ENCODE results near the gene PRKCH.
"Not testable (repeated sequence)": the region's sequence is repeated elsewhere in the genome, so short reads cannot be mapped to it uniquely, and the experiment has no call there.

Gene PRKCH

DNA sequence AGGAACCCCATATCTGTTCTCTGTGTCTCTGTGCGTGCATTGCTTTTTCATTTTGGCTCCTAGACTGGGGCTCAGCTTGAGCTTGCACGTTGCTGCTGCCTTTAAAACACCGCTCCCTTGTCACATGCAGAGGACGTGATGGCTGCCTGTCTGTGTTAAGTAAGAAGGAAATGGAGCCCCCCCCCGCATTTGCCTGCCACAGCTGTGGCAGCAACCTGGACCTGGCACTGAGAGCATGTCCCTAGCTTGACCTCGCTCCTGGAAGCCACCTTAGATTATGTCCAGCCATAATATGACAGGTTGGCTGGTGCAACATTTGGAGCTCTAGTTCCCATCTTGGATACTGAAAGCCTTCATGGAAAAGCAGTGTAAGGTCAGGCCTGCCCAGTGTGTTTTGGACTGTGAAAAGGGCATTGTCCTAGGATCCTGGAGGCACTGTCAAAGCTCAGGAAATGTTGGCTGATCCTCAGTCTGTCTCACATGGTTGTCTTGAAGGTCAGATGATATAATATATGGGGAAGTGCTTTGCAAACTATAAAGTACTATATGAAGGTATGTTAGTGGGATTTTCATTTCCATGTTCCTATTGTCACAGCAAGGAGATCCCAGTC is 73.8 kb downstream of the PRKCH start:
- DNase-seq = no peak

DNA sequence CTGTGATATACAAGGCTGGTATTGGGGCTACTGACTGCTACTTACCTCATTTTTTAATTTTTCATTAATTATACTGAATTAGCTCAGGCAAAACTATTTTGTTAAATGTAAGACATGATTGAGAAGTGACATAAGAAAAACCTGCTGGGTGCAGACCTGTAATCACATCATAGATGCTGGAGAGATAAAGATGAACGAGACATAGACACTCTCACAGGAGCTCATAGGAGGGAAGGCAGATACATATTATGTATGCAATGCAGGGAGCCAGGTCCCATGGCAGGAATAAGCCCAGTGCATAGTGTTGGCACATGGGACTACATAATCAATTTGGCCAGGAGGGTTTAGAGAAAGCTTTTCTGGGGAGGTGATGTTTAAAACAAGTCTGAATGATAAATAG is 74.9 kb downstream of the PRKCH start:
- no peak for DNase-seq

DNA sequence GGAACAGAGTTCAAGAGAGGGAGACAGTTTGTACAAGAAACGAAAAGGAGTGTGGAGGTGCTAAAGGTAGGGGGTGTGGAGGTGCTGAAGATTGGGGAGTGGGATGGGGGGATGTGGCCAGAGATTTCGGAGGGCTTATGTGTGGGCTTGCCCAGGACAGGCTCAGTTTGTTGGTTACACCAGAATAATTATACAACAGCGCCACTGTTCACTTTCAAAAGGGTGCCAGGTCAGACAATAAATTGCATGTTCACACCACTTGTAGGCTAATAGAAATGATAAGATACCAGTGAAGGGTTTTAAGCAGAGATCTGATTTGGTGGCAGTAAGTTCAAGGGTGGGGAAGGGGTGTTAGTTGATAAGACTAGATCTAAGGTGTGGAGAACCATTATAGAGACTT is 75.3 kb downstream of the PRKCH start:
- no peak for DNase-seq

DNA sequence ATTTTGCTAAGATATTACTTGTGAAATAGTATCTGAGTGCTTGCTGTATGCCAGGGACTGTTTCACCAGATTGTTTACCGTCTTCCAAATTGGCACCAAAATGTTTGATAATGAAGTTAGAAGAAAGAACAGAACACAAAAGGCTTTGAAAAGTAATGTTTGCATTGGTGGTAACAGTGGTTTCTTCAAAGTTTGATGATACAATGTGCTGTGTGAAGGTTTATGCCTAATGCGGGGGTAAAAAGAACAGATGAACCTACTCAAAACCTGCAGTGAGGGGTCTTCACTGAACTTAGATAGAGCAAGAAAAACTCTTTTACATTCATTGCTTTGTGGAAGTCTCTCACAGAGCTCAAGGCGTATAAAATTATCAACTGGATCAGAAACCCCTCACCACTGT is 76.2 kb downstream of the PRKCH start:
- no peak for DNase-seq

DNA sequence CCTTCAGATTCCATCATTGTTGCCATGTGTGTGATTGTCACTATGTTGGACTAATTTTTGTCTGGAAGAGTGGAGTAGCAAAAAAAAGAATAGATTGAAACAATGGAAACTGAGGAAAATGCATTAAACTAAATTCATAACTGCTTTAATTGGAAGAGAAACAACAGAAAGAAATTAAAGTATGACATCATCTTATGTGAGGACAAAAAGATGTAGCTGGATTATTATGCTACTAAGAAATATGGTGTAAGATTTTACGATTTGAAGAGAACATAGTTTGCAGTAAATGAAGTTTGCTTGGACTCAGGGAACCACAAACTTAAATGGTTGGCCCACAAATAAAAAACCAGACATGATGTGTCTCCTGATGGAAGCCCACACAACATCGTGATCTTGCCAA is 76.8 kb downstream of the PRKCH start:
- no peak for DNase-seq

DNA sequence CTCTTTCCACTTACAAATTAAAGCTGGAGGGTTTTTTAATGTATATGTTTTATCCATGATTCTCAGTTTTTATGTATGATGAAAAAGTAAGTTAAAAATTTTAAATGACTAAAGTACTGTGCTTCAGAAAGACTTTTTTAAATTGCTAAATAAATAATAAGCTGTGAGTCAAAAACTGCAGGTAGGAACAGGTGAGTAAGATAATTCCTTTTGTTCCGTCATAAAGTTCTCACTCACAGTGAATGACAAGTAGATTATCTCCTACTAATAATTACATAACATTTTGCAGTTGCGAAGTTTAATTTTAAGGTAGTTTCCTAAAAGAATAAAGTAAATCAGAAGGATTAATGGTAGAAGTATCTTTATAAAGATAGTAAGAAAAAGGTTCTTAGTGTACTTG is 78.0 kb downstream of the PRKCH start:
- DNase-seq = no peak

DNA sequence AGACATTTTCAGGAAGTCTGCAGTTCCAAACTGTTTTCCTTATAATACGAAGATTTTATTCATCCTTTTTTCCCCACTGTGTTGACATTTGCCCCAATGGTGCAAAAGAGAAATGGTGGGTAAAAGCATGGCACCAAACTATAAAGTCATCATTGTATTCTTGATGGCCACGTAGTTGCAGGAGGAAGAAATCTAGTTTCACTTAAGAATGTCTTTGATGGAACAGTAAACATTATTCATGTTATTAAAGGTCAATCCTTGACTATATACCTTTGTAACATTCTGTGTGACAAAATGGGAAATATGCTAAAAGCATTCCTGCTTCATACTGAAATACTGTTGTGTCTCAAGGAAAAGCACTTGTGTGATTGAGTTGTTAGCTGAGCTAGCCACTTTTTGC is 80.1 kb downstream of the PRKCH start:
- DNase-seq = no peak

DNA sequence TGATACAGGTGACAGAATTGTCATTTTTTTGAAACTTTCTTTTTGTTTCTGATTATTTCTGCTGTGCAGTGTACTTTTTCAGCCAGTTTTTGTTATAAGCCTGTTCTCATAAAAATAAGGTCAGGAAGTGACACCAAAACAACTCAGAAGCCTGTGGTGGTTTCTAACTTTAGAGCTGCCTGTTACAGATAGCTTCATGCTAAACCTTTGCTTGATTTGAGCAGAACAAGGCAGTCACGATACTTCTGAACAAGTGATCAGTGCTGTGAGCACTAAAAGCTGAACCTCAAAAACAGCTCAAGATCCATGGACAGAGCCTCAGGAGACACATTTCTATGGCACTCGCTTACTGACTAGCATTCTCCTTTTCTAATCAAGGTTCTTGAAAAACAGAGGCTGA is 82.0 kb downstream of the PRKCH start:
- DNase-seq = no peak

DNA sequence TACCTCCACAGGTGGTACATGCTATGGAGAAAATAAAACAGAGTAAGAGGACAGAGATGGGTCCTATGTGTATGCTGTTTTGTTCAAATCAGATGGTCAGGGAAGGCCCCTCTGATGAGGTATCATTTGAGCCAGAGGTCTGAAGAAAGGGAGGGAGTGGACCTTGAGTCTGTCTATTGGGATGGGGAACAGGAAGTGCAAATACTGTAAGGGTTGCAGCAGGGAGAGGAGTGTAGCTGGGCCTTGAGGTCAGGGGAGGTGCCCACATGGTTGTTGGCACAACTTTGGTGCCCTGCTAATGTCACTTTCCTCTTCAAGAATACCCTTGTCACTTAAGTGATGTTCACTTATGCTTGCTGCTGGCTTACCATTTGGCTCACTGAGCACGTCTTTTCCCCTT is 83.3 kb downstream of the PRKCH start:
- DNase-seq = no peak

DNA sequence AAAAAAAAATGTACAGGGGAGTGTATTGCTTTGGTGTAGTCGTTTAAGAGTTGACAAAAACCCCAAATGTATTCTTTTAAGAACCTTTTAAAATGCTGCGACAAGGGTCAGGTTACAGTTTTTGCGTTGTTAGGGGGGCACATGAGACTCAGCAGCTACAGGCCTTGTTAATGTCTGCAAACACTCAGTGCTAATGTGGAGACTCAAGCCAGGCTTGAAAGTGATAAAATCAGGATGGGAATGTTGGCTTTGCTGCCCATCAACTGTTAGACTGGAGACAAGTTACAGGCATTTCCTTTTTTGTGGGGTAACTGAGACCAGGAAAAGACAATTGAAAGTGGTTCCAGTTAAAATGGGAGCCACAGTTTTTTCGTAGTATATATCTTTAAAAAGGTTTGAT is 84.8 kb downstream of the PRKCH start:
- no peak for DNase-seq

DNA sequence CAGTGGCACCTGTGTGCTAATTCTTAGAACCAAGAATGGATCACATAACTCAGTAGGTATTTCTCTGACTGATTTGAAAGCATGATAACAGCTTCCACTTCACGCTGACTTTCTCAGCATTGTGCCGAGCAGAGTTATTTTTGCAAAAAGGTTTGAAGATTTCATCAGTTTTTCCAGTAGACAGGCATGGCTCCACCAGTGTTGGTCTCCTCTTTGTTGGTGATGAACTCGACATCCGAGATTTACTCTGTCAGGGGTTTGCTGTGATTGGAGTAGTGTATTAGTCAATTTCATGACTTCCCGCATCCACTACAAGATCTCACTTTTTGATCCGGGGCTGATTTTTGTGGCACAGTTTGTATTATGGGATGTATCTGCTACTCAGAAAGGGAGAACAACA is 85.3 kb downstream of the PRKCH start:
- no peak for DNase-seq

DNA sequence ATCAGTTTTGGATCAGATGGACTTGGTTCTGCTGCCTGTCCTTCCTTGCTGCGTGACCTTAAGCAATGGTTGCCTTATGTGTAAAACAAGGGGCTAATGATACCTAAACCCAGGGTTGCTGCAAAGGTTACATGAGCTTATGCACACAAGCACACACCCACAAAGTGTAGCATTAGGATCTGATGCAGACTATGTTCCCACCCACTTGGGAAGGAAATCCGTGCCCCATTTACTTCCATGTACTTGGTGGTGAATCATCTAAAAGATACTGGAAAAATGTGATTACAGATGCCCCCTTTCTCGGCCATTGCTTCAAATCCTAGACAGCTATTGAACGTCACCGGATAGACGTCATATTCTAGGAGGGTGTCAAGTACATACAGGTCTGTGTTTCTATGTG is 87.1 kb downstream of the PRKCH start:
- no peak for DNase-seq

DNA sequence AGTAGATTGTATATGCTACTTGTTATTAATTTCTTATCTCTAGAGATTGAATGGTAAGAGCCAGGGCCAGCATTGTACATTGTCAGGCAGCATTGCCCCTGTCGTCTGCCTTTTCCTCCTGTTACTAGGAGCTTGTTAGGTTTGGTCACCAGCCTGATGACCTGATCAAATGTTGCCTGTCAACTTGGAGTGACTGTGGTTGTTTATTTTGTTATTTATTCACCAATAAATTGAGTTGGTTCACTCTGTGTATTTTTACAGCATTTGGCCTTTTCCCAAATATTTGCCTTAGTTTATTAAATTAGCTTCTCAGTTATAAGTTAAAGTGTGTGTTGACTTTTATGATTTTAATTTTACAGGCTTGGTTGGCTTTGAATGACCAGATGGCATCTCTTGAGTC is 88.4 kb downstream of the PRKCH start:
- no peak for DNase-seq

DNA sequence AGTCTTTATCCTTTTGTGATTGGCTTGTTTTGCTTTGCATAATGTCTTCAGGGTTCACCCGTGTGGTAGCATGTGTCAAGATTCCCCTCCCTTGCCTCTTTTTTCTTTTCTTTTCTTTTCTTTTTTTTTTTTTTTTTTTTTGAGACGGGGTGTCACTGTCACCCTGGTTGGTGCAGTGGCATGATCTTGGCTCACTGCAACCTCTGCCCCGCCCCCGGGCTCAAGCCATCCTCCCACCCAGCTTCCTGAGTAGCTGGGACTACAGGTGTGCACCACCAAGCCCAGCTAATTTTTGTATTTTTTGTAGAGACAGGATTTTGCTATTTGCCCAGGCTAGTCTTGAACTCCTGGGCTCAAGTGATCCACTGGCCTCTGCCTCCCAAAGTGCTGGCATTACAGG is 94.6 kb downstream of the PRKCH start:
- not testable (repeated sequence) for DNase-seq

DNA sequence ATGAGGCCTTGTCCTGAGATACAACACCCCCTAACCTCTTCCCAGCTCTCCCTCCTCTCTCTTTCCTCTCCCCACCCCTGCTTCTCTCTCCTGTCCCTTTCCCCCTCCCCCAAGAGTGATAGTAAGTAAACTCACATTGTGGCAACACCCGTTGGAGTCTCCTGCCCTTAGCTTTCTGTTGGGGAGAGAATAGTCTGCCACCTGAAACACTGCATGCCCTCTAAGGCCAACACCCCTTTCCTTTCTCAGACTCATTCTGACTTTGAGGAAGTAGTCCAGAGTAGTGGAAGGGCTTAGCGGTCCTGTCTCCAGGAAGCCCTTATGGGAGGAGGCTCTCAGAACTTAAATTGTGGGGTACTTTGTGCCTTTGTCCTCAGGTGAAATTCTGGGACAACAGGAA is 95.2 kb downstream of the PRKCH start:
- no peak for DNase-seq

DNA sequence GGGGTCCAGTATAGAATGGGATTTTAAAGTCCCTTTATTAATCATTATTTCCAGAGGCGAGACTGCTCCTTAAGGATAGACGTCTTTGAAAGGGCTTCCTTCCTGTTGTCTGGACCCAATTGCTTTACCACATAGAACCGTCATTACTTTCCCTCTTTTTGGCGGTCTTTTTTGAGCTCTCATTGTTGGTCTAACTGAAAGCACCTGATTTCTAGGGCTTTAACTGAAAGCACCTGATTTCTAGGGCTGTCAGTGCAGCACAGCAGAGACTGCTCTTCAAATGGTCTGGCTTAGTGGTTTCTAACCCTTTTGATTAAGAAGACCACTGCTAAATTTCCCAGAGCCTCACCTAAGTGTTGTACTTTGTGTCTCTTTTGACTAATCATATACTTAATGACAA is 95.8 kb downstream of the PRKCH start:
- no peak for DNase-seq

DNA sequence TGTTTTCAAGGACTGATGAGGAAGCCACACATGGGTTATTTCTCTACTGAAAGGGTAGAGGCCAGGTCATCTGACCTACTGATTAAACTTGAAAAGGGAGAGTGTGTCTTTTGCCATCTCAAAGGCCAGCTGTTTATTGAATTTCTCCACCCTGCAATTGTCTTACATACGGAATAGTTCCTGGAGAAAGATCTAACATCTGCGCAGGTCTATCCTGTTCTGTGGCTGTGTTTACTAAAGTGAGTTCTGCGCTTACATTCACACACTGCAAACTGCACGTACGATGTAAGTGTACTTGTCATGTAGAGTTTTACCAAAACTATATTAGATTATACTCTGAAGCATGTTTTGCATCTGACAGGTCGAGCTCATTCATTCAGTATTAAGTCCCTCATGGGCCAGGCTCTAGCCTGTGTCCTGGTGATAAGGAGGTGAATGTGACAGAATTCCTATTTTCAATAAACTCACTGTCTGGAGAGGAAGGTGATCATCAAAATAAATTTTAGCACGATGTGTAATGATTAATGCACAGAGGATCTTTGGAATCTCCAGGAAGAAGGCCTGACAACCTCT is 96.6 kb downstream of the PRKCH start:
- DNase-seq = no peak

DNA sequence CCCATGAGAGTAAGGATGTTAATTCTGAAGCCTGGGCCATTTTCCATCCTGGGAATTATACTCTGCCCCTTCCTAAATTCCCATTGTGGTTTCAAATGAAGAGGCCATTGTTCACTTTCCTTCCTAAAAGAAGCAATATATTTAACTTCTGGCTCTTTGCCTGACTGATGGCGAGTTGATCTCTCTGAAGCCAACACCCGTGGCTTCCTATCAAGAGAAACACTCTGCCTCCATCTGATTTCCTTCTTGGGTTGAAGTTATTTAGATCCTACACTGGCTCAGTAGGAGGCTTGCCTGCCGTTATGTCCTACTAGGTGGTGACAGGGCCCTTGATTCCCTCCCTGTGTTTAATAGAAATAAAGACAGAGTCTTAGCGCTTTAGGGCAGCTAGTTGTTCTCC is 97.4 kb downstream of the PRKCH start:
- no peak for DNase-seq

DNA sequence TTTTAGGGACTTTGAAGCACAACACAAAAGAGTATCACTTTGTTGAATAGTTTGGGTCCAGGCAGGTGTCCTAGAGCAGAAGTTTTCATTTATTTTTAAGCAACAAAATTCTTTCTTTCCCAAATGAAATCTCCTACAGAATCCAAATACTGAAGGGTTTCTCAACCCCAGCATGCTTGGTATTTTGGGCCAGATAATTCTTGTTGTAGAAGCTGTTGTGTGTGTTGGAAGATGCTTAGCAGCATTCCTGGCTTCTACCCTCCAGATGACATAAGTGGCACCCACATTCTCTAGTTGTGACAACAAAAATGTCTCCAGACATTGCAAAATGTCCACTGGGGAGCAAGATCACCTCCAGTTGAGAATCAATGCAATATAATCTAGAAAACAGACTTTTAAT is 97.8 kb downstream of the PRKCH start:
- DNase-seq = no peak

DNA sequence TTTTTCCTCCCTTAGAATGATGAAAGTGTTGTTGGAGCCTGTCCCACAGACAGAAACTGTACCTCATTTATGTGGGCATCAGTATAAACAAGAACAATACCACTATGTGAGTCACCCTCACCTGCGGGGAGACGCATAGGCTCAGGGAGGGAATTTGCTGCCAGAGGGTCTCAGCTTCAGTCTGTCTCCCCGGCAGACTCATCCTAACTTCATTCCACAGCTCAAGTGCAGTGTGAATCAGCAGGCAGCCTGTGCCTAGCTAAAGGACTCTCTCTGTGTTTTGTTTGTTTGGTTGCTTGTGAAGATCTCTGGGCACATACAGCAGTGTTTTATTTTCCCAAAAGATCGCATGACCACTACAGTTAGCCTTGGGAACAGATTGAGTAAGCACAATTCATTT is 98.9 kb downstream of the PRKCH start:
- DNase-seq = no peak

DNA sequence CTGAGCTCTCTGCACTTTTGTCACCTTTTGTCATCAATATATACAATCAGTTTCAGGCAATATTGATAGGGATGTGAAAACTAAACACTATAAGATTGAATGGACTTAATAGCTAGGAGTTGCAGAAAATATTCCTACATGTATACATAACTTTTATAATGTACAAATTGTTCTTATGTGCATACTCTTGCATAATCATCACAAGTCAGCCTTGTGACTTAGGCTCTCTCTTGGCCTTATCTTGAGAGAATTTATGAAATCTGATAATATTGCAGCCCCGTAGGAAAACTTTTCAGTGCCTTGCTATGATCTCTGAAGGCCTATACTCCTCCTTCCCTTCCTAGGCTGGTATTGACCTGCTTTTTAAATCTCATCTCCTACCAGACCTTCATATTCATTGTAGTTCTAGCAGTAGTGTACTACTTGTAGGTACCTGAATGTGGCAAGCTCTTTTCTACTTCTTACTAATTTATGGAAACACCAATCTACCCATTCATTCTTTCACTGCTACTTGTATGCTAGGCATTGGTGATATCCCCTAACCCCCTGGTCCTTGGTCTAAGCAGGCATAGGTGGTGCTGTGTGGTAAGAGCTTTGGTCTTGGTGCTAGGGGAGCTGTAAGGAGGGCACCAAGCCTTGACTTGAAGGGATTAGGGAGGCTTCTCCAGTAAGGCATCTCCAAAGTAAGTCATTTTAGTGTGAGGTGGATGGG is 100.0 kb downstream of the PRKCH start:
- no peak for DNase-seq

DNA sequence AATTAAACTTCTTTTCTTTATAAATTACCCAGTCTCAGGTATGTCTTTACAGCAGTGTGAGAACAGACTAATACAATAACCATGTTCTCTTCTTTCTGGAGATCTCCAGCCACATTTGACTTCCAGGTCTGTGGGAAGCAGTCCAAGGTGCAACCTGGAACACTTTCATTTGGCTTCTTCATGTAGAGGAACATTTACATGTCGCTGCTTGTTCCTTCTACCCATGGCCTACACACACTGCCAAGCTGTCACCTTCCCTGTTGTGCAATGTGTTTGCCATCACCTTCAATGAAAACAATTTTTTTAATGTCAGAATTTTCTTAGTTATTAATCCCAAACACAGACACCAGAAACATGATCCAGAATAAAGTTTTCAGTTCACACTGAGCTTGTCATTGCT is 104.7 kb downstream of the PRKCH start:
- no peak for DNase-seq

DNA sequence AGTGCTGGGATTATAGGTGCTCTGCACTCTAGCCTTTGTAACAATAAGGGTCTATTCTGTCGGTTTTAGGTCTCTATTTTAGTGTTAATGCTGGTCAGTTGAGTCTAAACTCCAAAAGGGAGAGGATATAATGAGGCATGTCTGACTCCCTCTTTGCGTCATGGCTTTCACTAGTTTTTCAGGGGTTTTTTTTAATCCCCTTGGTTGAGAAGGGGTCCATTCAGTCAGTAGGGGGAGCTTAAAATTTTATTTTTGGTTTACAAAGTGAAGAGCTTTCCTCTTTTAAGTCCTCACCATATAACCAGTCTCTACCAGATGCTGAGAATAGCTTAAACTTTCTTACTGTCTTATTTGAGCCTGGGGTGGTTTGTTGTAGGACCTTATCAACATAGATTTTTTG is 106.9 kb downstream of the PRKCH start:
- no peak for DNase-seq

DNA sequence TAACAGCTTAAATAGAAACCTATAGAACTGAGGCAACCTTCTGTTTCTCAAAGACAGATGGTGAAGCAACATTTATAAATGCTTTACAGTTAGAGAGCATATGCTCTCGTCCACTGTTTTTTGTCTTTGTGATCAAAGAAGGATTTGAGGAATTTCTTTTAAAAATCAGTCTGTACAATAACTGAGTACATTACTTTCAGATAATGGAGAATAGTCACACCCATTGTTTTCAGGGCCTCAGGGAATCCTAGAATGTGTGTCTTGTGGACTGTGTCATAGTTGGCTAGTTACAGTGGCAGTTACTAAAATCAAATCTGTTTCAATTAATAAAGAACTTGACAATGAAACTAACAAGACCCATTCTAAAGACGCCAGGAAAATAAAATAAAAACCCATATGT is 107.9 kb downstream of the PRKCH start:
- no peak for DNase-seq
